Adrenal gland (tissue), 5 donors: ENCODE measurements around the gene SREBF2.

Source experiments
- POLR2A ChIP-seq, 2 donors: fragments of 450-650 bp; IDR thresholded peaks; one replicate each; pipeline ENCODE4 v1.6.1; 2017; ENCODE audit warnings: antibody characterized with exemption in 2 of 2, mild to moderate bottlenecking in 2 of 2, moderate library complexity in 1 of 2
- TF ChIP-seq, protein P1 (sequence below), 6 experiments: fragments of 450-650 bp in 4 of 6; fragments of 200-600 bp in 2 of 6; sonication (generic) in 1 of 6; IDR thresholded peaks; 1 replicate in 5 of 6; 2 replicates in 1 of 6; pipeline versions ENCODE4 v1.5.1 to v1.8.0; 2016 to 2021; ENCODE audit warnings: antibody characterized with exemption in 6 of 6, mild to moderate bottlenecking in 2 of 6, moderate library complexity in 1 of 6
- donor health status: DM: no; HTN: no; CAD: no.

DNA sequence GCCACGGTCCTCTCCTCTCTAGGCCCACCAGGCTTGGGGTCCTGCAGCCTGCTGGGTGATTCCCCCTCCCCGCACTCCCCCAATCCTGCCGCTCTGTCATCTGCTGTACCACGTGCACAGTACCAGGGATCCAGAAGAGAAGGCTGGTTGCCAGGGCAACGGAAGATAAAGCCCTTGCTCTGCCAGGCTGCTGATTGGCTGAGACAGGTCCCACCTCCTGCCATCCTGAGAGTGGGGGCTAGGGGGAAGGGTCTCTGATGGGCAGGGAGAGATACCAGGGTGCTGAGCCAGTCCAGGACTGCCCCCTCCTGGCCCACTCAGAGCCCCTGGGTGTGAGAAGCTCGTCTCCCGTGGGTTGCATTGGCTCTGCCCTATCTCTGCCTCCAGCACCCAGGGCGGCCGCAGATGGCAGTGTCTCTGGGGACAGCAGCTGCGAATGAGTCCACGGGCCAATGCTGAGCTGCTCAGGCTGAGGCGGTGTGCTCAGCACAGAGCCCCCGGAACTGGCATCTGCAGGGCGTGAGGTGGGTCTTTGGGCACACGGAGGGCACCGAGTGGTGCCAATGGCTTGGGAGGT lies 119.1 kb downstream of the SREBF2 start, which contains the start of gene SMIM45:
- TF ChIP-seq, protein P1, sequence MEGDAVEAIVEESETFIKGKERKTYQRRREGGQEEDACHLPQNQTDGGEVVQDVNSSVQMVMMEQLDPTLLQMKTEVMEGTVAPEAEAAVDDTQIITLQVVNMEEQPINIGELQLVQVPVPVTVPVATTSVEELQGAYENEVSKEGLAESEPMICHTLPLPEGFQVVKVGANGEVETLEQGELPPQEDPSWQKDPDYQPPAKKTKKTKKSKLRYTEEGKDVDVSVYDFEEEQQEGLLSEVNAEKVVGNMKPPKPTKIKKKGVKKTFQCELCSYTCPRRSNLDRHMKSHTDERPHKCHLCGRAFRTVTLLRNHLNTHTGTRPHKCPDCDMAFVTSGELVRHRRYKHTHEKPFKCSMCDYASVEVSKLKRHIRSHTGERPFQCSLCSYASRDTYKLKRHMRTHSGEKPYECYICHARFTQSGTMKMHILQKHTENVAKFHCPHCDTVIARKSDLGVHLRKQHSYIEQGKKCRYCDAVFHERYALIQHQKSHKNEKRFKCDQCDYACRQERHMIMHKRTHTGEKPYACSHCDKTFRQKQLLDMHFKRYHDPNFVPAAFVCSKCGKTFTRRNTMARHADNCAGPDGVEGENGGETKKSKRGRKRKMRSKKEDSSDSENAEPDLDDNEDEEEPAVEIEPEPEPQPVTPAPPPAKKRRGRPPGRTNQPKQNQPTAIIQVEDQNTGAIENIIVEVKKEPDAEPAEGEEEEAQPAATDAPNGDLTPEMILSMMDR (IDR thresholded peaks at IDR 0.05) = no peak
- no peak for TF ChIP-seq POLR2A (IDR thresholded peaks at IDR 0.05)
